Naive thymus-derived CD8-positive, alpha-beta T cell (primary cell): Measurements from ENCODE around the gene CYGB. TPM values are rescaled to one million over a fixed set of nuclear protein-coding genes. Genes with fewer than 3 reads are reported as not detected.
"Not testable (repeated sequence)": the region's sequence is repeated elsewhere in the genome, so short reads cannot be mapped to it uniquely, and the experiment has no call there.

ENCODE experiments used
- ATAC-seq, 2 donors: fragments of 150-1000 bp; cut with Tn5 transposase in 1 of 2; sonication (Bioruptor Pico), chemical (Tn5 transposase) in 1 of 2; 1 replicate in 1 of 2; 2 replicates in 1 of 2; pipeline ENCODE4 v1.10.0; 2021; ENCODE audit warnings: mild to moderate bottlenecking in 2 of 2, moderate library complexity in 2 of 2
- POLR2A ChIA-PET: fragments of 350-600 bp; sonication (Branson Sonifier 250); formaldehyde crosslinking; loops from one replicate; lab custom pipeline; 2021; ENCODE audit warnings: antibody characterized with exemption; lab: Charles Lee
- DNase-seq, 10 donors: peaks; one replicate each; pipeline versions ENCODE4 v3.0.0 to v3.0.0-alpha.2; 2020 to 2022
- H3K27ac Mint-ChIP-seq, 10 donors: one replicate each; pipeline ENCODE4 v1.8.0; 2020 to 2022; ENCODE audit warnings: mild to moderate bottlenecking in 10 of 10, mixed read lengths in 10 of 10, moderate library complexity in 4 of 10, inconsistent platforms in 1 of 10
- H3K27me3 Mint-ChIP-seq, 5 donors: one replicate each; pipeline ENCODE4 v1.8.0; 2021 to 2022; ENCODE audit warnings: mixed read lengths in 5 of 5
- H3K36me3 Mint-ChIP-seq, 3 donors: one replicate each; pipeline ENCODE4 v1.8.0; 2020 to 2022; ENCODE audit warnings: mixed read lengths in 3 of 3, mild to moderate bottlenecking in 2 of 3, inconsistent platforms in 1 of 3
- H3K4me1 Mint-ChIP-seq, 4 donors: one replicate each; pipeline ENCODE4 v1.8.0; 2021 to 2022; ENCODE audit warnings: mixed read lengths in 4 of 4
- H3K4me3 Mint-ChIP-seq, 10 donors: one replicate each; pipeline ENCODE4 v1.8.0; 2020 to 2022; ENCODE audit warnings: mild to moderate bottlenecking in 10 of 10, mixed read lengths in 10 of 10, moderate library complexity in 6 of 10, inconsistent platforms in 1 of 10
- H3K9me3 Mint-ChIP-seq, 9 donors: one replicate each; pipeline ENCODE4 v1.8.0; 2020 to 2022; ENCODE audit warnings: mixed read lengths in 9 of 9, mild to moderate bottlenecking in 3 of 9, inconsistent platforms in 1 of 9, moderate library complexity in 1 of 9
- polyA plus RNA-seq, 3 donors: library from polyadenylated mRNA; unstranded; fragments of 300-500 nt; fragmentation: Illumina TruSeq; gene quantifications; one replicate each; pipeline ENCODE4 v1.2.3, GENCODE V29; 2021
- total RNA-seq, 8 experiments: library from RNA in 2 of 8; stranded (reverse) in 2 of 8; gene quantifications; one replicate each; pipeline ENCODE4 v1.2.3 and lab custom pipeline; 2021 to 2026

Gene CYGB
- total and polyA plus RNA-seq, 5 experiments from 2014 or later: 0.40 to 2.1 (median 0.53) TPM

DNA sequence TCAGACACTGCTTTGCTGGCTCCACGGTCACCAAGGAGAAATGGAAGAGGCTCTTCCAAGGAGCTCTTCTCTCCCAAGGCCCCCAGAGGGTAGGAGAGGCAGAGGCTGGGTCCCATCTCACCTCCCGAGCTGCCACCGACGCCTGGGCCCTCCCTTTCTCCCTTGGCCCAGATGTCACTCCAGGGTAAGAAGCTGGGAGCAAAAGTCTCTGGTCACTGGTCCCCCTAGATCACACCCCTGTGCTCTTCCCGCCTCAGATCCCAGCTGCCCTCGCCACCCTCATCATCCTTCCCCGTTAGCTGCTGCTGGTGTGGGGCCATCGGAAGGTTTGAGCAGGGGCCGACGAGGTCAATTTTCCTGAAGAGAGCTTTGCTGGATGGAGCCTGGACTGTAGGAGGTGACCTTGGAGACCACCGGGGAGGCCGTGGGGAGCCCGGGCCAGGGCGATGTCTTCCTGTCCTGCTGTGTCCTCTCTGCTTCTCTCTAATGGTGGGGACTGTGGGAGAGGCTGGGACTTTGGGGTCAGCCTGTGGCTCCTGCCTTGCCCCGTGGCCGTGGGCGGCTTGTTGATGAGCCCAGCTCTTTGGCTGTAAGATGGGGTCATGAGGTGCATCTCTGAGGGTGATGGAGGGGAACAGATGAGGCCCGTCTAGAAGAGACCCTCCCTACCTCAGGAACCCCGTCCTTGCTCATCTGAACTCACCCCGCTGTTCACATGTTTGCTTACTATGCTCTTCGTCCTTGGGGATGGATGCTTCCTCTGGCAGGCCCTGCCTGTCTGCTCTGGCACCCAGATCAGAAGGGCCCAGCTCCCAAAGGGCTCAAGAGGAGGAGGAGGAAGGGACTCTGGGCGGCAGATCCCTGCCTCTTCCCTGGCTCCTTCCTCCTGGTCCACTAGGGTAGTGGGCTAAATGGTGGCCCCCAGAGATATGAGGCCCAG is 24.9 kb downstream of the CYGB start:
- Mint-ChIP-seq H3K9me3 (no peaks in the 10 kb centered on the region), H3K27ac (peak overlapping the region; percentile 95 to 100 (median 99)), H3K4me1 (peaks cover 18 to 58% (median 50%) of the 10 kb centered on the region in 4 donors), H3K27me3 (no peaks in the 10 kb centered on the region), H3K36me3 (no peaks in the 10 kb centered on the region), H3K4me3 (peak overlapping the region in 6 of 10 donors; percentile 11 to 70 (median 48))
- POLR2A ChIA-PET: interaction anchor here (0.8 to 2.8 kb wide), 7 partner anchors 11 to 159 kb away, joined by 3 to 17 read pairs (median 3); partner anchors contain the start of gene AANAT
- DNase-seq (no peak), ATAC-seq (no peak)

GRCh38 chr17:76511668-76512365 is 25.7 kb downstream of the CYGB start:
- no peak for ATAC-seq
- H3K27ac Mint-ChIP-seq: peak overlapping the region; percentile 74 to 100 (median 98)
- no peaks in the 10 kb centered on the region for H3K9me3 Mint-ChIP-seq
- no peaks in the 10 kb centered on the region for H3K27me3 Mint-ChIP-seq
- POLR2A ChIA-PET: interaction anchor here (0.8 to 1.5 kb wide), 7 partner anchors 10 to 160 kb away, joined by 3 to 6 read pairs (median 3); partner anchors contain the start of genes AANAT and RHBDF2
- H3K4me3 Mint-ChIP-seq: peak overlapping the region in 1 of 10 donors; percentile 19
- H3K36me3 Mint-ChIP-seq: no peaks in the 10 kb centered on the region
- H3K4me1 Mint-ChIP-seq: peaks cover 18 to 55% (median 49%) of the 10 kb centered on the region in 4 donors
- DNase-seq: no peak

DNA sequence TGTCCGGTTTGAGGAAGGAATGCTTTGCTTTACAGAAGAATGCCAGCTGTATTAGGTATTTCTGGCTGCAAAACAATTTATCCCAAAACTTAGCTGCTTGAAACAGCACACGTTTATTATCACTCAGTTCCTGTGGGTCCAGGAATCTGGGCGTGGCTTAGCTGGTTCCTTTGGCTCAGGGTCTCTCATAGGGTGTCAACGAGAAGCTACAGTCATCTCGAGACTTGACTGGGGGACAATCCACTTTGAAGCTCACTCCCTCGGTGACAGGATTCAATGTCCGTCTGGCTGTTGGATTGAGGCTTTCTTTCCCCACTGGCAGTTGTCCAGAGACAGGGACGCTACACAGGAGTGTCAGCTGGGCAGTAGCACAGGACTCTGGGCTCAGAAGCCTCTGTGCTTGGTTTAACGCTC is 26.7 kb downstream of the CYGB start:
- no peak for DNase-seq
- Mint-ChIP-seq H3K27me3 (no peaks in the 10 kb centered on the region), H3K4me1 (peaks cover 18 to 56% (median 47%) of the 10 kb centered on the region in 4 donors), H3K4me3 (no peak overlapping the region), H3K9me3 (no peaks in the 10 kb centered on the region), H3K36me3 (no peaks in the 10 kb centered on the region), H3K27ac (peak overlapping the region in 6 of 10 donors; percentile 67 to 96 (median 88))
- POLR2A ChIA-PET: interaction anchor here (1.2 to 1.3 kb wide), 2 partner anchors 9 to 14 kb away, joined by 3 to 6 read pairs; partner anchors contain the start of gene RHBDF2
- no peak for ATAC-seq

DNA sequence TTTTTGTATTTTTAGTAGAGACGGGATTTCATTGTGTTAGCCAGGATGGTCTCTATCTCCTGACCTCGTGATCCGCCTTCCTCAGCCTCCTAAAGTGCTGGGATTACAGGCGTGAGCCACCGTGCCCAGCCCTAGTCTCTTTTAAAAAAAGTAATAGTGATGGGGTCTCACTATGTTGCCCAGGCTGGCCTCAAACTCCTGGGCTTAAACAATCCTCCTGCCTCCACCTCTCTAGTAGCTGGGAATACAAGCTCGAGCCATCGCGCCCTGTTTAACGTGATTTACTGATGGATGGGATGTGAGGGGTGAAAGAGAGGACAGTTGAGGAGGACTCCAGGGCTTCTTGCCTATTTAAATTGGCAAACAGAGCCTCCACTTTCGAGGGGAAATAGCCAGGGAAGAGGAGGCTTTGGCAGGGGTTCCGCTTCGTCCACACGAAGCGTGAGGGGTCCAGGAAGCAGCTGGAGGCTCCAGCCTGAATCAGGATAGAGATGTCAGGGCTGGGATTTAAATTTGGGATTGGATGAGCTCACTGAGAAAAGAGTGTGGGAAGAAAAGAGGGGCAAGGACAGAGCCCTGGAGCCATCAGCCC is 28.9 kb downstream of the CYGB start:
- Mint-ChIP-seq H3K27ac (peak overlapping the region in 5 of 10 donors; percentile 34 to 81 (median 53)), H3K4me1 (peaks cover 6 to 41% (median 28%) of the 10 kb centered on the region in 4 donors)
- not testable (repeated sequence) for H3K9me3 Mint-ChIP-seq, DNase-seq, H3K27me3 Mint-ChIP-seq, ATAC-seq, H3K36me3 Mint-ChIP-seq, H3K4me3 Mint-ChIP-seq
- POLR2A ChIA-PET: interaction anchor here (0.7 to 1.8 kb wide), 5 partner anchors 9 to 616 kb away, joined by 3 to 6 read pairs (median 4); partner anchors contain the start of gene AANAT

DNA sequence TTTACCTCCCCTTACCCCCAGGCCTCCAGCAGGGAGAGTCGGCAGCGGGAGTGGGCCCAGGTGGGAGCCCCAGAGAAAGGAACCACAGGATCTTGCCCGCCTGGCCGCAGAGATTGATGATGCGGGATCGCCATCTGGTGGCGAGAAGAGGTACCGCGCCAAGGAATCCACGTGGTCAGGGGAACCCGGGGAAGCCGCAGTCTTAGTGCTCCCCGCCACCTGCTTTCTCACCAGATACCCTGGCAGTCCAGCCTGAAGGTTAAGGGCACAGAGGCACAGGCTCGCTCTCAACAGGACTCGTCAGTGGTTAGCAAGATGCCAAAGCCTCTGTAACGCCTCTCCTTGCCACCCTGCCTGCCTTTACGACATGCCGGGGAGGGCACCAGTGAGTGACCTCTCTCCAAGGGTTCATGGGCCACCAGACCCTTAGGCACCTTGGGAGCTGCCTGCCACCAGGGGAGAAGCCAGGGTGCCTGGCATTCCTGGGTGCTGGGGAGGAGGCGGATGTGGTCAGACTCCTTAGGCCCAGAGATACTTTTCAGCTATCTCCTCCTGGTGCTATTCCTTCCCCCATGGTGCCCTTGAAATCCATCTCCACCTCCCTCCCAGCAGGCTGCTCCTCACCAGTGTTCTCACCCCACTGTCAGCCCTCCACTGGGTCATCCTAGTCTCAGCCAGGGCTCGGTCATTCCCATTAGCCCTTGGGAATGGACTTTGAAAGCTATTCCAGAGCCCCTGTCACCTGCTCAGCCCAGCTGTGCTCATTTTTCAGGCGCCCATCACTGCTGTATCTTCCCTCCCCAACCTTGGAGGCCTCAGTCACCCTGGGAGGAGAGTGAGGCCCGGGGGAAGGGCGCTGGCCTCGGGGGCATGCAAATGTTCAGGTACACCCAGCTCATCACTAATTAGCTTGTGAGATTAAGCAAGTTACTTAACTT is 30.8 kb downstream of the CYGB start:
- no peaks in the 10 kb centered on the region for H3K27me3 Mint-ChIP-seq
- no peak overlapping the region for H3K4me3 Mint-ChIP-seq
- H3K27ac Mint-ChIP-seq: peak overlapping the region in 9 of 10 donors; percentile 48 to 83 (median 75)
- peaks cover 7 to 43% (median 23%) of the 10 kb centered on the region in 4 donors for H3K4me1 Mint-ChIP-seq
- no peaks in the 10 kb centered on the region for H3K36me3 Mint-ChIP-seq
- ATAC-seq: peak; percentile 83 to 85
- H3K9me3 Mint-ChIP-seq: no peaks in the 10 kb centered on the region
- POLR2A ChIA-PET: interaction anchor here (0.6 to 2.8 kb wide), 7 partner anchors 8 to 308 kb away, joined by 3 to 22 read pairs (median 6); partner anchors contain the start of gene AANAT
- peak; percentile 80 to 98 (median 88) for DNase-seq

- H3K4me3 Mint-ChIP-seq: no peak overlapping the region
- H3K9me3 Mint-ChIP-seq: no peaks in the 10 kb centered on the region
- DNase-seq: no peak
- ATAC-seq: no peak
- H3K27ac Mint-ChIP-seq: peak overlapping the region in 3 of 10 donors; percentile 50 to 79 (median 77)
- H3K4me1 Mint-ChIP-seq: peaks cover 15 to 52% (median 40%) of the 10 kb centered on the region in 4 donors
- POLR2A ChIA-PET: interaction anchor here (0.7 to 1.4 kb wide), 4 partner anchors 11 to 524 kb away, joined by 3 to 7 read pairs (median 3); no protein-coding TSS in a partner anchor
- H3K27me3 Mint-ChIP-seq: no peaks in the 10 kb centered on the region
- no peaks in the 10 kb centered on the region for H3K36me3 Mint-ChIP-seq
Observed at GRCh38 chr17:76504117-76504516, 33.4 kb downstream of the CYGB start.

- no peaks in the 10 kb centered on the region for H3K27me3 Mint-ChIP-seq
- peak overlapping the region in 4 of 10 donors; percentile 58 to 87 (median 82) for H3K4me3 Mint-ChIP-seq
- H3K36me3 Mint-ChIP-seq: no peaks in the 10 kb centered on the region
- H3K27ac Mint-ChIP-seq: peak overlapping the region; percentile 13 to 100 (median 84)
- DNase-seq (no peak), ATAC-seq (no peak)
- H3K9me3 Mint-ChIP-seq: no peaks in the 10 kb centered on the region
- H3K4me1 Mint-ChIP-seq: peaks cover 16 to 65% (median 50%) of the 10 kb centered on the region in 4 donors
- POLR2A ChIA-PET: interaction anchor here (0.6 to 3.8 kb wide), 18 partner anchors 9 to 866 kb away, joined by 3 to 19 read pairs (median 5); partner anchors contain the start of genes AANAT and UBE2O
Observed at GRCh38 chr17:76502341-76503211, 34.9 kb downstream of the CYGB start.

DNA sequence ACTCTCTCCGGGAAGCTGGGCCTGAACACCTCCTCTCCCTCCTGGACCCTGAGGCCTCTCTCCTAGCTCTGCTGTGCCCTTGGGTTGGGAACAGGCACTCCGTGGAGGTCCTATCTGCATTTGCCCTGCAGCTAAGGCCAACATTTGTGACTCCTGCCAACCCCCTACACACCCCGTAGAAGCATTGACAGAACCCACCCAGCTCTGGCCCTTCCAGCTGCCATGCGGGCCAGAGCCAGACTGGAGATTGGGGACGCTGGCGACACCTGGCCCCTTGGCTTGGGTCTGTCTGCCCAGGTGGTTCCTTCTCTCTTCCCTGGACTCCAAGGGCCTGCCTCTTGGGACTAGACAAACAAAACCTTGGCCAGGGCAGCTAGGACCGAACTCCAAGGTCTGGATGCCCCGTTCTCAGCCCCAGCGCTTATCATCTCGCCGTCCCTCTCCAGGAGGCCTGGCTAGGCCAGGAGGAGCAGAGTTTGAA is 35.6 kb downstream of the CYGB start:
- Mint-ChIP-seq H3K9me3 (no peaks in the 10 kb centered on the region), H3K4me1 (peaks cover 19 to 70% (median 55%) of the 10 kb centered on the region in 4 donors), H3K4me3 (peak overlapping the region; percentile 76 to 90 (median 84)), H3K27me3 (no peaks in the 10 kb centered on the region), H3K36me3 (no peaks in the 10 kb centered on the region), H3K27ac (peak overlapping the region; percentile 93 to 100 (median 98))
- POLR2A ChIA-PET: interaction anchor here (0.6 to 3.8 kb wide), 15 partner anchors 9 to 866 kb away, joined by 3 to 19 read pairs (median 5); partner anchors contain the start of genes AANAT and UBE2O
- DNase-seq (no peak), ATAC-seq (no peak)

GRCh38 chr17:76501018-76501826 is 36.3 kb downstream of the CYGB start, which contains the start of gene RHBDF2:
Gene RHBDF2 (minus strand): TSS chr17:76501423. CDS start chr17:76481524, 19,899 bp downstream.
- ATAC-seq (peak; percentile 90 to 91), DNase-seq (peak; percentile 90 to 99 (median 96))
- POLR2A ChIA-PET: interaction anchor here (0.9 to 3.8 kb wide), 16 partner anchors 8 to 170 kb away, joined by 3 to 19 read pairs (median 6); partner anchors contain the start of genes AANAT and UBE2O
- peaks cover 19 to 69% (median 53%) of the 10 kb centered on the region in 4 donors for H3K4me1 Mint-ChIP-seq
- no peaks in the 10 kb centered on the region for H3K9me3 Mint-ChIP-seq
- H3K27ac Mint-ChIP-seq: peak within 1 kb of the TSS; percentile 93 to 100 (median 98)
- peak within 1 kb of the TSS; percentile 83 to 90 (median 86) for H3K4me3 Mint-ChIP-seq
- H3K27me3 Mint-ChIP-seq: no peaks in the 10 kb centered on the region
- no peaks in the 10 kb centered on the region for H3K36me3 Mint-ChIP-seq
